K562 (cell line): ENCODE measurements around the gene LARP6. TPM values are rescaled to one million over a fixed set of nuclear protein-coding genes. Genes with fewer than 3 reads are reported as not detected.

Experiments
- ATAC-seq: fragments of 200-7000 bp; cut with Tn5 transposase; 3 replicates; pipeline ENCODE4 v1.9.1; 2020; ENCODE audit warnings: moderate library complexity
- BruUV-seq: library from RNA; stranded (reverse); fragments of 400-500 nt; replicated peaks from 2 replicates; lab custom pipeline; 2021; lab: Mats Ljungman, UMichigan
- CTCF ChIA-PET: fragments of 300-600 bp; formaldehyde crosslinking; extraction: SDS; loops from one replicate; lab custom pipeline; 2021; ENCODE audit warnings: low intra/inter-chr PET ratio; lab: Yijun Ruan, JAX
- POLR2A ChIA-PET: fragments of 300-600, 350-650 bp; sonication (Branson Sonifier 250); formaldehyde crosslinking; extraction: SDS; loops from one replicate; lab custom pipeline; 2021; ENCODE audit warnings: antibody characterized with exemption, inconsistent platforms; lab: Yijun Ruan, JAX
- DNase-seq, 4 experiments: peaks; one replicate each; pipeline versions ENCODE4 v3.0.0 to v3.0.0-alpha.2; 2011 to 2018; ENCODE audit warnings: low spot score in 3 of 4, mixed read lengths in 3 of 4; ENCODE audit errors: extremely low read depth in 1 of 4
- FAIRE-seq: peaks from 2 replicates; lab custom pipeline; 2011; peaks lifted over from hg19 to GRCh38; lab: Jason Lieb, UNC
- H2AFZ ChIP-seq: 2 replicates; pipeline ENCODE4 v1.6.0; 2011; ENCODE audit warnings: low read depth, low read length, control low read depth, inconsistent platforms
- H3K27ac ChIP-seq: fragments of 200-600 bp; 3 replicates; pipeline ENCODE4 v1.8.0; 2011; ENCODE audit warnings: low read depth, mild to moderate bottlenecking, control low read depth, inconsistent platforms, low read length, moderate library complexity, mixed read lengths; ENCODE audit errors: extremely low read depth
- H3K27me3 ChIP-seq, 2 experiments: fragments of 300-600 bp in 1 of 2; 2 replicates in 1 of 2; 3 replicates in 1 of 2; pipeline versions ENCODE4 v1.6.0 to v1.8.0; 2011; ENCODE audit warnings: inconsistent platforms in 2 of 2, low read length in 2 of 2, mild to moderate bottlenecking in 1 of 2, mixed read lengths in 1 of 2, moderate library complexity in 1 of 2; ENCODE audit not compliant: control insufficient read depth in 2 of 2, insufficient read depth in 2 of 2
- H3K36me3 ChIP-seq: fragments of 300-600 bp; 3 replicates; pipeline ENCODE4 v1.8.0; 2011; ENCODE audit warnings: mild to moderate bottlenecking, low read length, inconsistent platforms; ENCODE audit not compliant: control insufficient read depth, insufficient read depth
- H3K4me1 ChIP-seq, 2 experiments: fragments of 200-600 bp in 1 of 2; replicated peaks in 1 of 2; 2 replicates in 1 of 2; 3 replicates in 1 of 2; pipeline versions ENCODE4 v1.5.1 to v1.8.0; 2011; ENCODE audit warnings: inconsistent platforms in 2 of 2, low read length in 2 of 2, mild to moderate bottlenecking in 1 of 2, mixed read lengths in 1 of 2, moderate library complexity in 1 of 2; ENCODE audit not compliant: control insufficient read depth in 2 of 2, insufficient read depth in 2 of 2
- H3K4me2 ChIP-seq: 2 replicates; pipeline ENCODE4 v1.6.1; 2011; ENCODE audit warnings: low read length, control low read depth, inconsistent platforms, mixed read lengths; ENCODE audit not compliant: insufficient read depth
- H3K4me3 ChIP-seq: fragments of 200-600 bp; sonication (generic), shearing (Covaris generic); 2 replicates; pipeline ENCODE4 v1.5.1; 2016; ENCODE audit warnings: control low read depth, inconsistent platforms
- H3K79me2 ChIP-seq: fragments of 200-600 bp; 3 replicates; pipeline ENCODE4 v1.8.0; 2011; ENCODE audit warnings: low read length, inconsistent platforms; ENCODE audit not compliant: control insufficient read depth, insufficient read depth
- H3K9ac ChIP-seq, 2 experiments: 2 replicates each; pipeline versions ENCODE4 v1.6.0 to v1.6.1; 2011; ENCODE audit warnings: low read depth in 2 of 2, low read length in 2 of 2, control low read depth in 1 of 2, inconsistent platforms in 1 of 2, mild to moderate bottlenecking in 1 of 2, mixed read lengths in 1 of 2; ENCODE audit not compliant: insufficient read depth in 1 of 2
- H3K9me1 ChIP-seq: one replicate; pipeline ENCODE4 v1.6.0; 2011; ENCODE audit warnings: inconsistent platforms, mild to moderate bottlenecking, low read length, moderate library complexity; ENCODE audit not compliant: control insufficient read depth, insufficient read depth
- H3K9me3 ChIP-seq: replicated peaks from 2 replicates; pipeline ENCODE4 v1.5.1; 2011; ENCODE audit warnings: low read depth, low read length, inconsistent platforms; ENCODE audit not compliant: control insufficient read depth, insufficient read depth
- H4K20me1 ChIP-seq: replicated peaks from 2 replicates; pipeline ENCODE4 v1.6.1; 2011; ENCODE audit warnings: low read length, inconsistent platforms, mixed read lengths; ENCODE audit not compliant: control insufficient read depth, insufficient read depth
- CEBPB ChIP-seq: fragments of 450-650 bp; IDR thresholded peaks from 2 replicates; pipeline ENCODE4 v1.6.1; 2016; ENCODE audit warnings: missing genetic modification characterization, missing compliant biosample characterization
- FIP1L1 ChIP-seq: fragments of 200-400 bp; formaldehyde crosslinking; IDR thresholded peaks from 2 replicates; pipeline ENCODE4 v1.6.1; 2018; ENCODE audit warnings: mild to moderate bottlenecking, low read depth, low read length; ENCODE audit not compliant: poor library complexity, severe bottlenecking
- KDM4B ChIP-seq, 2 experiments: fragments of 450-650 bp in 1 of 2; sonication (generic) in 1 of 2; IDR thresholded peaks; 2 replicates each; pipeline ENCODE4 v1.6.1; 2016 to 2017; ENCODE audit warnings: borderline replicate concordance in 2 of 2, antibody characterized with exemption in 1 of 2, low read depth in 1 of 2, mild to moderate bottlenecking in 1 of 2
- MLX ChIP-seq, 2 experiments: fragments of 450-650 bp in 1 of 2; sonication (generic) in 1 of 2; formaldehyde crosslinking; conservative IDR thresholded peaks; 2 replicates each; pipeline versions ENCODE4 v1.4.0 to v1.8.1; 2020 to 2022; ENCODE audit warnings: mild to moderate bottlenecking in 1 of 2, missing genetic modification reagents in 1 of 2
- RBM34 ChIP-seq: fragments of 200-400 bp; formaldehyde crosslinking; IDR thresholded peaks from 2 replicates; pipeline ENCODE4 v1.6.1; 2018; ENCODE audit warnings: low read length, borderline replicate concordance; ENCODE audit not compliant: insufficient read depth
- SAP30 ChIP-seq: fragments of 200-600 bp; sonication (generic); IDR thresholded peaks from 2 replicates; pipeline ENCODE4 v1.6.1; 2012; ENCODE audit warnings: borderline replicate concordance, low read depth, mild to moderate bottlenecking, moderate library complexity, low read length, control low read depth, inconsistent platforms; ENCODE audit not compliant: insufficient read depth, poor library complexity, severe bottlenecking
- WGBS: fragments of 100-300 bp; shearing (Covaris generic); methylation state at CpG from one replicate; pipeline ENCODE4 v1.1.6; 2016; ENCODE audit warnings: low coverage, mixed read lengths; ENCODE audit not compliant: insufficient coverage; ENCODE audit errors: missing lambda C conversion rate; 5-methylcytosine and 5-hydroxymethylcytosine counted together
- in situ Hi-C: fragments of 300-500 bp; cut with MboI; formaldehyde crosslinking; loops from 4 replicates; pipeline ENCODE4 v1.15.0; 2018; ENCODE audit warnings: inconsistent platforms, mixed read lengths
- intact Hi-C: fragments of 100-400 bp; cut with micrococcal nuclease; formaldehyde crosslinking; loops from 2 replicates; pipeline ENCODE4 v1.14.2; 2022
- polyA plus RNA-seq, 8 experiments: library from polyadenylated mRNA; depleted of rRNA in 4 of 8; stranded (reverse) in 5 of 8; unstranded in 3 of 8; fragments of >200 nt; fragmentation: Nextera tagmentation in 2 of 8; fragmentation: Illumina TruSeq in 1 of 8; extraction: Ambion mirVana in 2 of 8; extraction: Trizol in 1 of 8; gene quantifications; 2 replicates each; pipeline versions ENCODE4 v1.2.1 to v1.2.3, GENCODE V29; 2011 to 2014; ENCODE audit warnings: inconsistent platforms in 1 of 8, missing spikeins in 1 of 8
- total RNA-seq, 7 experiments: library from RNA; depleted of rRNA in 6 of 7; stranded (reverse); fragments of >200 nt in 6 of 7; fragmentation: Illumina TruSeq in 2 of 7; extraction: Trizol in 2 of 7; gene quantifications; 2 replicates each; pipeline versions ENCODE4 v1.2.1 to v1.2.3, GENCODE V29; 2011 to 2021; ENCODE audit warnings: low replicate concordance in 1 of 7
- TF ChIP-seq, protein P1 (sequence below): fragments of 450-650 bp; IDR thresholded peaks from 2 replicates; pipeline ENCODE4 v1.6.1; 2018; ENCODE audit not compliant: partially characterized antibody

The LARP6 gene
- total and polyA plus RNA-seq, 9 of the 15 experiments (the other 6 are each of a cell fraction or from before 2014, with no cell fraction given), result not detected

GRCh38 chr15:70812827-70813364 lies 41.1 kb downstream of the LARP6 start:
- no peak overlapping the region for H3K9ac ChIP-seq
- no peak overlapping the region for H3K4me2 ChIP-seq
- no peaks in the 10 kb centered on the region for H3K9me3 ChIP-seq
- H4K20me1 ChIP-seq, result no peaks in the 10 kb centered on the region
- 0% methylated on average over 3 of the region's 4 CpGs for WGBS
- FAIRE-seq (no peak), ATAC-seq (no peak), DNase-seq (no peak)
- CTCF ChIA-PET, result no interaction called here
- POLR2A ChIA-PET, result interaction anchor here (0.6 kb wide), 1 partner anchor 34 kb away, joined by 6 read pairs; no protein-coding TSS in a partner anchor
- no peak for TF ChIP-seq SAP30
- no peak for TF ChIP-seq MLX (CRISPR knock-in tag; conservative IDR thresholded peaks at IDR 0.05)
- TF ChIP-seq FIP1L1, result no peak
- TF ChIP-seq, protein P1, sequence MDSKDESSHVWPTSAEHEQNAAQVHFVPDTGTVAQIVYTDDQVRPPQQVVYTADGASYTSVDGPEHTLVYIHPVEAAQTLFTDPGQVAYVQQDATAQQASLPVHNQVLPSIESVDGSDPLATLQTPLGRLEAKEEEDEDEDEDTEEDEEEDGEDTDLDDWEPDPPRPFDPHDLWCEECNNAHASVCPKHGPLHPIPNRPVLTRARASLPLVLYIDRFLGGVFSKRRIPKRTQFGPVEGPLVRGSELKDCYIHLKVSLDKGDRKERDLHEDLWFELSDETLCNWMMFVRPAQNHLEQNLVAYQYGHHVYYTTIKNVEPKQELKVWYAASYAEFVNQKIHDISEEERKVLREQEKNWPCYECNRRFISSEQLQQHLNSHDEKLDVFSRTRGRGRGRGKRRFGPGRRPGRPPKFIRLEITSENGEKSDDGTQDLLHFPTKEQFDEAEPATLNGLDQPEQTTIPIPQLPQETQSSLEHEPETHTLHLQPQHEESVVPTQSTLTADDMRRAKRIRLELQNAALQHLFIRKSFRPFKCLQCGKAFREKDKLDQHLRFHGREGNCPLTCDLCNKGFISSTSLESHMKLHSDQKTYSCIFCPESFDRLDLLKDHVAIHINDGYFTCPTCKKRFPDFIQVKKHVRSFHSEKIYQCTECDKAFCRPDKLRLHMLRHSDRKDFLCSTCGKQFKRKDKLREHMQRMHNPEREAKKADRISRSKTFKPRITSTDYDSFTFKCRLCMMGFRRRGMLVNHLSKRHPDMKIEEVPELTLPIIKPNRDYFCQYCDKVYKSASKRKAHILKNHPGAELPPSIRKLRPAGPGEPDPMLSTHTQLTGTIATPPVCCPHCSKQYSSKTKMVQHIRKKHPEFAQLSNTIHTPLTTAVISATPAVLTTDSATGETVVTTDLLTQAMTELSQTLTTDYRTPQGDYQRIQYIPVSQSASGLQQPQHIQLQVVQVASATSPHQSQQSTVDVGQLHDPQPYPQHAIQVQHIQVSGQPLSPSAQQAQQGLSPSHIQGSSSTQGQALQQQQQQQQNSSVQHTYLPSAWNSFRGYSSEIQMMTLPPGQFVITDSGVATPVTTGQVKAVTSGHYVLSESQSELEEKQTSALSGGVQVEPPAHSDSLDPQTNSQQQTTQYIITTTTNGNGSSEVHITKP, result no peak
- TF ChIP-seq CEBPB (tag), result no peak
- TF ChIP-seq KDM4B (IDR thresholded peaks at IDR 0.05; ENCODE audit: borderline replicate concordance in 2 of 2, low read depth in 1 of 2), result no peak
- no peak for TF ChIP-seq RBM34
- no peaks in the 10 kb centered on the region for H3K4me1 ChIP-seq
- no TSS peak for BruUV-seq
- intact Hi-C loops, result no loop called here
- H3K27me3 ChIP-seq, result no peaks in the 10 kb centered on the region
- H3K79me2 ChIP-seq, result no peaks in the 10 kb centered on the region
- H3K27ac ChIP-seq, result no peak overlapping the region
- in situ Hi-C loops, result no loop called here
- H3K4me3 ChIP-seq, result no peak overlapping the region
- H3K36me3 ChIP-seq, result no peaks in the 10 kb centered on the region
- H2AFZ ChIP-seq, result no peak overlapping the region
- H3K9me1 ChIP-seq, result no peaks in the 10 kb centered on the region
